Right renal pelvis (tissue), 4 donors: ENCODE measurements around the gene CEP20. TPM values are rescaled to one million over a fixed set of nuclear protein-coding genes. Genes with fewer than 3 reads are reported as not detected.
"Not testable (repeated sequence)": the region's sequence is repeated elsewhere in the genome, so short reads cannot be mapped to it uniquely, and the experiment has no call there.

Experiments
- DNase-seq, 4 donors: peaks; one replicate each; pipeline ENCODE4 v3.0.0-alpha.2; 2013; ENCODE audit warnings: low read depth in 4 of 4, low spot score in 3 of 4, missing footprints in 1 of 4
- polyA plus RNA-seq, 4 donors: library from polyadenylated mRNA; unstranded; fragments of 120-200 nt; gene quantifications; one replicate each; pipeline ENCODE4 v1.2.1, GENCODE V29; 2013; ENCODE audit not compliant: insufficient read length in 4 of 4

CEP20 gene
- polyA plus RNA-seq, result 10 to 100 TPM; 36.1 to 51.3 (median 44.9) TPM

DNA sequence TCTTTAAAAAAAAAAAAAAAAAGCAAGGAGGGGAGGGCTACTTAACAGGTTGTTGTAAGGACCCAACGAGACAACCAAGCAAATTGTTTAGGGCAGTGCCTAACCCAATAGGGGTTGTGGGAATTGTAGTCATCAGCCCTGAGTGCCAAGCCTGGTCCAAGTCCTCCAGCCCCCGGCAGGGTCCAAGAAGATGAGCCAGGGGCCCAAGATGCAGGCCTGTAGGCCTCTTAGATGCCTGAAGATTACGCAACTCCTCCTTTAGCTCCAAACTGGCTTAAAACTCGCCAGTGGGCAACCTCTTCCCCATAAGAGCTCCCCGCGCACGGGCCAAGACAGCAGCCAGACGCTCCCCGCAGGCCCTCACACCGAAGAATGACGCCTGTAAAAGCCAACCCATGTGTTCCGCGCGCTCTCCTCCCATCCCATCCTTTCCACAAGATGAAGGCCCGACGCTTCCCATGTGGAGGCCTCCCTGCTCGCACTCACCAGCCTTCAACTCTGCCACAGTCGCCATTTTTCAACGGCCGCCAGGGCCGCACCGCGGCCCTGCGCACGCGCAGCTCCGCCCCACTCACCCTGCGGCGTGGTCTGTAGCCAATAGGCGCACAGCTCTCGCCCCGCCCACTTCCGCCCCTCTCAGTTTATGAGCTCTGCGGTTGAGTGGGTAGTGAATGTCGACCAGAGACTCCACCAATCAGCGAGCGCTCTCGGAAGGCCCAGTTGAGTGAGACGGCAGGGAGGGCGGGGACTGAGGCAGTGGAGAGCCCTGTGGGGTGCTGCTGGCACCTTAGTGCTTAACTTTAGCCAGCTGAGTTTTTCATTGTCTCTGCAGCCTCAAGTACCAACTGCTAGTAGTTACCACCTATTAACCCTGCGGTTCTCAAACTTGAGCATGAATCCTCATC is at the start of gene CEP20:
Gene CEP20, minus strand, starts transcription at position 532 of the 905 bp plus-strand sequence. Its CDS starts 18 bp downstream, at position 514.
- peak; percentile 98 for DNase-seq

DNA sequence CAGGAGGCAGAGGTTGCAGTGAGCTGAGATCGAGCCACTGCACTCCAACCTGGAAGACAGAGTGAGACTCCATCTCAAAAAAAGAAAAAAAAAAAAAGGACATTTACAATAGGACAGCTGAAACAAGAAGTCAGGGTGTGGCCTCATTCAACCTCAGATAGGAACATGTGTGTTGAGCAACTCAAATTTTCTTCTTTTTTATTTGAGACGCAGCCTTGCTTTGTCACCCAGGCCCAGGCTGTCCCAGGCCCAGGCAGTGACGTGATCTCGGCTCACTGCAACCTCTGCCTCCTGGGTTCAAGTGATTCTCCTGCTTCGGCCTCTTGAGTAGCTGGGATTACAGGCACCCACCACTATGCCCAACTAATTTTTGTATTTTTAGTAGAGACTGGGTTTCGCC is 48.4 kb upstream of the CEP20 start:
- not testable (repeated sequence) for DNase-seq

DNA sequence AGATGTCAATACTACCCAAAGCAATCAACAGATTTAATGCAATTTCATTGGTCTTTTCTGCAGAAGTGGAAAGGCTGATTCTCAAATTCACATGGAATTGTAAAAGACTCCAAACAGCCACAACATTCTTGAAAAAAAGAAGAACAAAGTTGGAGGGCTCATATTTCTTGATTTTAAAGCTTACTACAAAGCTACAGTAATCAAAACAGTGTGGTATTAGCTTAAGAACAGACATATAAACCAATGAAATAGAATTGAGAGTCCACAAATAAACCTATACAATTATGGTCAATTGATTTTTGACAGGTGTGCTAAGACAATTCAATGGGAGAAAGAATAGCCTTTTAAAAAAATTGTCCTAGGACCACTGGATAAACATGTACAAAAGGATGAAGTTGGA is 46.6 kb upstream of the CEP20 start:
- DNase-seq, result no peak

DNA sequence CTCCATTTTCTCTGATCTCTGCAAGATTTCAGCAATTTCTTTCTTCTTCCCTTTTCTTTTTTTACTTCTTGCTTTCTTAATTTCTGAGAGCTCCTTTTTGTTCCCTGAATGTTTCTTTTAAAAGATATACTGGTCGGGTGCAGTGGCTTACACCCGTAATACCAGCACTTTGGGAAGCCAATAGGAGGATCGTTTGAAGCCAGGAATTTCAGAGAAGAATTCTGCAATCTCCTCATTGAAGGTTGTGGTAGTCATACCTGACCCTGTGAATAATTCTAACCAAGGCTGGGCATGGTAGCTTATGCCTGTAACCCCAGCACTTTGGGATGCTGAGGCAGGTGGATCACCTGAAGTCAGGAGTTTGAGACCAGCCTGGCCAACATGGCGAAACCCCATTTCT is 45.4 kb upstream of the CEP20 start:
- DNase-seq, result no peak

GRCh38 chr16:15932939-15933338 is 44.5 kb upstream of the CEP20 start:
- no peak for DNase-seq

GRCh38 chr16:15928261-15929104 is 40.1 kb upstream of the CEP20 start:
- DNase-seq, result no peak

DNA sequence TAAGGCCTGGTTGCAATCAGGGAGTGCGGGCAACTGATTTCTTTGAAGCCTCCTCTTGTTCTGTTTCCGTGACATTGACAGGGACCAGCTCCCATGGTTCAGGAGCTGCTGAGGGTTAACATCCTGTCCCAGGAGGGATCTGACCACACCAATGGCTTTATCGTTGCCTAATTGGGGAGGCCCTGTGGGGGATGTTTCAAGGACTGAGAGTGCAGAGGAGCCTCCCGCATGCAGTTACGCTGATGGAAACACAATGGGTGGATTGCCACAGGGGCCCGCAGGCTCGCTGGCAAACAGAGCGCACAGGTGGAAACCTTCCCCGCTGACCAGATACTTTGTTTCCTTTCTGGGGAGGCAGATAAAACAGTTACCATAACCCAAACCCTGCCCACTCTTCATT is 37.2 kb upstream of the CEP20 start:
- DNase-seq, result no peak

DNA sequence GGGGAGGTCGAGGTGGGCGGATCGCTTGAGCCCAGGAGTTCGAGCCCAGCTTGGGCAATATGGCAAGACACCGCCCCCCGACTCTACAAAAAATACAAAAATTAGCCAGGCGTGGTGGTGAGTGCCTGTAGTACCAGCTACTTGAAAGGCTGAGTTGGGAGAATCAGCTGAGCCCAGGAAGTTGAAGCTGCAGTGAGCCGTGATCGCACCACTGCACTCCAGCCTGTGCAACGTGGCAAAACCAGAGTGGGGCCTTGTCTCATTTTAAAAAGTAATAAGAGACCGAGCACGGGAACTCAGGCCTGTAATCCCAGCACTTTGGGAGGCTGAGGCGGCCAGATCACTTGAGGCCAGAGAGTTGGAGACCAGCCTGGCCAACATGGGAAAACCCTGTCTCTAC is 36.6 kb upstream of the CEP20 start:
- no peak for DNase-seq

DNA sequence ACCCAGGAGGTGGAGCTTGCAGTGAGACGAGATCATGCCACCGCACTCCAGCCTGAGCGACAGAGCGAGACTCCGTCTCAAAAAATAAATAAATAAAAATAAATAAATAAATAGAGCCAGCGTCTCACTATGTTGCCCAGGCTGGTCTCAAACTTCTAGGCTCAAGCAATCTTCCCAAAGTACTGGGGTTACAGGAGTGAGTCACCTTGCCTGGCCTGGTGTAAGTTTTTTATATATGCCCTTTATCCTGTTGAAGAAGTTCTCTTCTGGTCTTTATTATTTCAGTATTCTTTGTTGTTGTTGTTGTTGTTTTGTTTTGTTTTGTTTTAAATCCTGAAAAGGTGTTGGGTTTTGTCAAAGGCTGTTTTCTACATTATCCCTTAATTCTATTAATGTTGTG is 30.9 kb upstream of the CEP20 start:
- DNase-seq, result no peak

GRCh38 chr16:15918314-15918713 is 29.9 kb upstream of the CEP20 start:
- not testable (repeated sequence) for DNase-seq

DNA sequence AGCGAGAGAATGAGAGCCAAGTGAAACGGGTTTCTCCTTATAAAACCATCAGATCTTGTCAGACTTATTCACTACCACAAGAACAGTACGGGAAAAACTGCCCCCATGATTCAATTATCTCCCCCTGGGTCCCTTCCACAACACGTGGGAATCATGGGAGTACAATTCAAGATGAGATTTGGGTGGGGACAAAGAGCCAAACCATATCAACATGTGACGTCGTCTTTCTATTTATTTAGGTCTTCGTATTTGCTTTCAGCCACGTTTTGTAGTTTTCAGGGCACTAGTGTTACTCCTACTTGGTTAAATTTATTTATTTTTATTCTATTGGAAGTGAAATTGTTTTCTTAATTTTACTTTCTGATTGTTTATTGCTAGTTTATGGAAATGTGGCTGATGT is 27.9 kb upstream of the CEP20 start:
- no peak for DNase-seq

- DNase-seq, result no peak
These were observed 27.2 kb upstream of the CEP20 start for GRCh38 chr16:15915555-15916081.

DNA sequence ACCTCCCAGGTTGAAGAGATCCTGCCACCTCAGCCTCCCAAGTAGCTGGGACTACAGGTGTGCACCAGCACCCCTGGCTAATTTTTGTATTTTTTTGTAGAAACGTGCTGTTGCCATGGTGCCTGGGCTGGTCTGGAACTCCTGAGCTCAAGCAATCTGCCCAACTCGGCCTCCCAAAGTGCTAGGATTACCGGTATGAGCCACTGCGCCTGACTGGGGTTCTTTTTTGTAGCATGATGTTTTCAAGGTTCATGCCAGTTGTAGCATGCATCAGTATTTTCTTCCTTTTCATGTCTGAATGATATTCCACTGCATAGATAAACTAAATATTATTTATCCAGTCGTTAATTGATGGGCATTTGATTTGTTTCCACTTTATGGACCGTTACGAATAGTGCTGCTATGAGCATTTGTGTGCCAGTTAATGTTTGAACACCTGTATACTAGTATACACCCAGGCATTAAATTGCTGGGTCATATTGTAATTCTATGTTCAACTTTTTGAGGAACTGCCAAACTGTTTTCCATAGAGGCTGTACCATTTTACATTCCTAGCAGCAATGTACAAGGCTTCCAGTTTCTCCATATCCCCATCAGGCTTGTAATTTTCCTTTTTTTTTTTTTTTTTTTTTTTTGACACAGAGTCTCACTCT is 24.8 kb upstream of the CEP20 start:
- DNase-seq, result no peak

- no peak for DNase-seq
These were observed 22.8 kb upstream of the CEP20 start for GRCh38 chr16:15911198-15911597.

- DNase-seq, result no peak
These were observed 19.6 kb upstream of the CEP20 start for GRCh38 chr16:15907863-15908478.

GRCh38 chr16:15906439-15906838 is 18.0 kb upstream of the CEP20 start:
- no peak for DNase-seq

DNA sequence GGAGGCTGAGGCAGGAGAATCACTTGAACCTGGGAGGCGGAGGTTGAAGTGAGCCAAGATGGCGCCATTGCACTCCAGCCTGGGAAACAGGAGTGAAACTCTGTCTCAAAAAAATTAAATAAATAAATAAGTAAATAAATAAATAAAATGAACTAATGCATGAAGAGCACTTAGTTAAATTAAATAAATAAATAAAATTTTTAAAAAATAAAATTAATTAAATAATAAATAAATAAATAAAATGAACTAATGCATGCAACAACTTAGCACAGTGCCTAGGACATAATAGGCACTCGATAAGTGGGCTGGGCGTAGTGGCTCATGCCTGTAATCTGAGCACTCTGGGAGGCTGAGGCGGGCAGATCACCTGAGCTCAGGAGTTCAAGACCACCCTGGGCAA is 15.6 kb upstream of the CEP20 start:
- no peak for DNase-seq

DNA sequence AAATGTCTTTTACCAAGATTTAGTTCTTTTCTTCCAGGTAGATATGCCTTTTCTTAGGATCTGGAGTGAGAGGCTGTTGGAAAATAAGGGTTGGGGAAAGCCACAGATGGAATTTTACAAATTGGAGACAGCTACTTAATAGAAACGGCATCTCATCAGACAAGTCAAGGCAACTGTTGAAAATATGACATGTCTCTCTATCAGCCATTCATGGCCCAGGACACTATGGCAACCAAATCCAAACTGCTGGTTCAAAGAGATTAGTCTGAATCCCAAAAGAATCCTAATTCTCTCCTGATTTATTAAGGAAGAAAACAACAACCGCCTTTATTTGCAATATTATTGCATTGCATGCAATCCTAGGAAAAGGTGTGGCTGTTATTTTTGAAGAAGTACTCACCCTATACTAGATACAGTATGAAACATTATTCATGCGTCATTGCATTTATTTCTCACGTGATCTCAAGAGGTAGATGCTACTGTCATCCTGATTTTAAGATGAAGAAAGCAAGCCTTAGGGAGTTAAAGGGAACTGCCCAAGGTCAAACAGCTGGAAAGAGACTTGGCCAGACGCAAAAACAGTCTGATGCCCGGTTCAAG is 12.6 kb upstream of the CEP20 start:
- DNase-seq, result no peak

DNA sequence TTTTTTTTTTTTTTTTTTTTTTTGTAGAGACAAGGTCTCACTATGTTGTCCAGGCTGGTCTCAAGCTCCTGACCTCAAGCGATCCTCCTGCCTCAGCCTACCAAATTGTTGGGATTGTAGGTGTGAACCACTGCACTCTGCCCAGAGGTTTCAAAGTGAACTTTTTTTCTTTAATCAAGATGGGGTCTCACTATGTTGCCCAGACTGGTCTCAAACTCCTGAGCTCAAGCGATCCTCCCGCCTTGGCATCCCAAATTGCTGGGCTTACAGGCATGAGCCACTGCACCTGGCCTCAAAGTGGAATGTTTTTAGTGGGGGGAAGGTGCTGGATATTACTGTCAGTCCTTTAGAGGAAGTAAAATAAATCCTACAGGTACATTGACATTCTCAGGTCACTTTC is 12.0 kb upstream of the CEP20 start:
- DNase-seq, result no peak

DNA sequence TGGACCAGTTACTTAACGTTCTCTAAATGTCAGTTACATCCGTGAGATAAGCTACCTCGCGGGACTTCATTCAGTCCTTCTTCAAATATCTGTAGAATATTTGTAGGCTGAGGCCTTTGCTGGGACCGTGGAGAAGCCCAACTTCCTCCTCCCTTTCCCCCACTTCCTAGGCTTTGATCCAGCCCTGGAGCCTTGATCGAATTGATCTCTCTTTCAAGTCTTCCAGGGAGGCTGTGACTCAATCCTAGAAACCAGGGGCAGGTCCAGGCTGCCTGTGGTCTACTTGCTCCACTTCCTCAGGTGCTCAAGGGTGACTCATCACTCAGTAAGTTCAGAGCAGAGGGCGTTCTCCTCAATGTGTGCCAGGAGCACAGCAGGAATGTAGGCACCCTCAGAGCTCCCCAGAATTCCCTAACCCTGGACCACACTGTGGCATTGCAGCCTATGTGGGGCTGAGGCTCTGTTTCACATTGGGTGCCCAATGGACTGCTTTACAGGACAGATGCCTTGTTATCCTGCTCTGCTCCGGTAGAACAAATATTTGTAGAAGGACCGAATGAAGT is 11.2 kb upstream of the CEP20 start:
- no peak for DNase-seq
